Tibial artery (tissue), 4 donors: ENCODE data around the gene ERVH48-1.
"Not testable (repeated sequence)": the region's sequence is repeated elsewhere in the genome, so short reads cannot be mapped to it uniquely, and the experiment has no call there.

Source experiments
- DNase-seq, 2 donors: peaks; one replicate each; pipeline ENCODE4 v3.0.0-alpha.2; 2019
- H3K27ac ChIP-seq, 2 donors: fragments of 200-600 bp; sonication (generic) in 1 of 2; 1 replicate in 1 of 2; 2 replicates in 1 of 2; pipeline ENCODE4 v1.5.1; 2018 to 2019; ENCODE audit warnings: mild to moderate bottlenecking in 1 of 2
- H3K27me3 ChIP-seq, 2 donors: fragments of 200-600 bp; sonication (generic) in 1 of 2; one replicate each; pipeline versions ENCODE4 v1.5.1 to v1.6.0; 2016 to 2019
- H3K36me3 ChIP-seq, 3 donors: fragments of 200-600 bp; sonication (generic) in 2 of 3; one replicate each; pipeline ENCODE4 v1.5.1; 2016 to 2019; ENCODE audit warnings: mild to moderate bottlenecking in 2 of 3
- H3K4me1 ChIP-seq, 4 donors: fragments of 200-600 bp; sonication (generic) in 2 of 4; 1 replicate in 3 of 4; 2 replicates in 1 of 4; pipeline ENCODE4 v1.5.1; 2016 to 2019
- H3K4me3 ChIP-seq, 2 donors: fragments of 200-600 bp; sonication (generic) in 1 of 2; 1 replicate in 1 of 2; 2 replicates in 1 of 2; pipeline ENCODE4 v1.5.1; 2018 to 2019; ENCODE audit warnings: mild to moderate bottlenecking in 2 of 2
- H3K9me3 ChIP-seq, 3 donors: fragments of 200-600 bp; sonication (generic) in 1 of 3; one replicate each; pipeline ENCODE4 v1.5.1; 2016 to 2019
- CTCF ChIP-seq, 2 experiments: fragments of 200-600 bp in 1 of 2; fragments of 450-650 bp in 1 of 2; IDR thresholded peaks; one replicate each; pipeline ENCODE4 v1.5.1; 2017 to 2019; ENCODE audit warnings: antibody characterized with exemption in 2 of 2, mild to moderate bottlenecking in 1 of 2, moderate library complexity in 1 of 2
- intact Hi-C: fragments of 100-400 bp; cut with DNase I; formaldehyde crosslinking; loops from one replicate; pipeline ENCODE4 v1.15.0; 2023; ENCODE audit warnings: low total_unique reads

ERVH48-1 gene

GRCh38 chr21:42931560-42932235 is 6.3 kb upstream of the ERVH48-1 start:
- no peak overlapping the region for H3K27ac ChIP-seq
- no peaks in the 10 kb centered on the region for H3K9me3 ChIP-seq
- TF ChIP-seq CTCF (IDR thresholded peaks at IDR 0.05), result no peak
- no peaks in the 10 kb centered on the region for H3K4me1 ChIP-seq
- DNase-seq, result no peak
- H3K36me3 ChIP-seq, result no peaks in the 10 kb centered on the region
- no peaks in the 10 kb centered on the region for H3K27me3 ChIP-seq
- no peak overlapping the region for H3K4me3 ChIP-seq
- intact Hi-C loops, result no loop called here

GRCh38 chr21:42929969-42930368 is 4.5 kb upstream of the ERVH48-1 start:
- Histone ChIP-seq H3K4me3 (no peak overlapping the region), H3K4me1 (no peaks in the 10 kb centered on the region), H3K27ac (no peak overlapping the region), H3K9me3 (no peaks in the 10 kb centered on the region), H3K36me3 (no peaks in the 10 kb centered on the region), H3K27me3 (no peaks in the 10 kb centered on the region)
- intact Hi-C loops, result loop anchor here (10.0 kb wide), 1 partner anchor 45 kb away; the partner anchor contains the start of gene PKNOX1
- no peak for DNase-seq
- TF ChIP-seq CTCF (IDR thresholded peaks at IDR 0.05), result no peak

GRCh38 chr21:42927474-42928200 is 2.2 kb upstream of the ERVH48-1 start:
- H3K4me3 ChIP-seq, H3K27ac ChIP-seq, H3K4me1 ChIP-seq, DNase-seq, H3K27me3 ChIP-seq, H3K36me3 ChIP-seq, H3K9me3 ChIP-seq: not testable (repeated sequence)
- intact Hi-C loops, result loop anchor here (10.0 kb wide), 1 partner anchor 47 kb away; the partner anchor contains the start of gene PKNOX1

- Histone ChIP-seq H3K36me3 (no peaks in the 10 kb centered on the region), H3K27me3 (no peaks in the 10 kb centered on the region), H3K4me1 (peaks cover 0 to 10% (median 3%) of the 10 kb centered on the region in 4 donors), H3K27ac (no peak overlapping the region), H3K9me3 (no peaks in the 10 kb centered on the region), H3K4me3 (no peak overlapping the region)
- no peak for TF ChIP-seq CTCF (IDR thresholded peaks at IDR 0.05)
- DNase-seq, result no peak
- intact Hi-C loops, result loop anchor here (10.0 kb wide), 1 partner anchor 50 kb away; the partner anchor contains the start of gene PKNOX1
Measured at GRCh38 chr21:42924433-42924751, 1.0 kb downstream of the ERVH48-1 start.

- H3K4me3 ChIP-seq, result no peak overlapping the region
- no peaks in the 10 kb centered on the region for H3K9me3 ChIP-seq
- peak; percentile 81 to 84 for TF ChIP-seq CTCF (IDR thresholded peaks at IDR 0.05)
- no peak overlapping the region for H3K27ac ChIP-seq
- peaks cover 0 to 10% (median 3%) of the 10 kb centered on the region in 4 donors for H3K4me1 ChIP-seq
- intact Hi-C loops, result loop anchor here (10.0 kb wide), 1 partner anchor 51 kb away; the partner anchor contains the start of gene PKNOX1
- peak; percentile 79 to 85 for DNase-seq
- no peaks in the 10 kb centered on the region for H3K27me3 ChIP-seq
- no peaks in the 10 kb centered on the region for H3K36me3 ChIP-seq
Measured at GRCh38 chr21:42923553-42924432, 1.6 kb downstream of the ERVH48-1 start.
